ENCODE measurements around the gene N4BP2. TPM values are rescaled to one million over a fixed set of nuclear protein-coding genes. Genes with fewer than 3 reads are reported as not detected.
A peak's percentile ranks its signal among the peaks of the same experiment; 100 is the strongest.
"Not testable (repeated sequence)": the region's sequence is repeated elsewhere in the genome, so short reads cannot be mapped to it uniquely, and the experiment has no call there.

The N4BP2 gene
- total RNA-seq, result 9.8 TPM
- long read RNA-seq, partial matches to known transcripts, result 2 of 6 reads
- long read RNA-seq, other reads (novel, unspliced or antisense), result 4 of 6 reads

DNA sequence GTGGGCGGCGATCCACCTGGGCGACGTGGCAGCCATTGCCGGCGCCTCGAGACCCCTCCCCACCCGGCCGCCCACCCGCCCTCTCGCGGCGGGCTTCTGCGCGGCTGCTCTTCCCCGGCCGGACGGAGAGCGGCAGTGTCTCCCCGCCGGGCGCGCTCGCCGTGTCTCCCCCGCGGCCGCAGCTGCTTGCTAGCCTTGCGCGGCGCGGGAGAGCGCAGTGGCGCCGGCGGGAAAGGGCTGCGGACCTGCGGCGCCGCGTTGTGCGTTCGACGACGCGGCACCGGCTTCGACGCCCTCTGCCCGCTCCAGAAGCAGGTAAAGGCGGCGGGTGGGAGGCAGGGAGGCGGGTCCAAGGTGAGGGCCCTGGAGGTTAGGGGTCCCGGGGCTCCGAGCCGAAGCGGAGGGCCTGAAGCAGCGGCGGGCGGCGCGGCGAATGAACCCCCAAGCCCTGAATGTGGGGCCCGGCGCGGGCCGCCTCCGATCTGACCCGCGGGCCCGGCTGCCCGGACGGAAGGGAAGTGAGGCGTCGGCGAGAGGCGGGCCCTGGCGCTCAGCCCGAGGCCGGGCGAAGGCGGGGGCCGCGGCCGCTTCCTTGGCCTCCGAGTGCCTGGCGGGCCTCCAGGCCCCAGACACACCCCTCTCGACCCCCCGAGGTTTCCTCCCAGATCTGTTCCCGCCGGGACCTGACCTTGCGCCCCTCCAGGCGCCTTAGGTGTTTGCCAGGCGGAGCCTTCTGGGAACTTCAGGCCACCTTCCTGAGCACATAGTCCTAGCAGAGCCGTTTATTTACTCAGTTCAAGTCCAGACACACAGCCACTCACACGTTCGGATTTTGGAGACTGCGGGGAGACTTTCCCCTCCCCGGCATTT lies at the start of gene N4BP2:
Gene N4BP2, plus strand, starts transcription at position 135 of the 870 bp plus-strand sequence. CDS start 40,491 bp downstream, outside the sequence.
- intact Hi-C loops (cut with DNase I), result no loop called here
- H3K4me1 ChIP-seq, result peaks cover 18% of the 10 kb centered on the region
- H3K9me3 ChIP-seq, result no peaks in the 10 kb centered on the region
- no peaks in the 10 kb centered on the region for H3K27me3 ChIP-seq
- no peaks in the 10 kb centered on the region for H3K36me3 ChIP-seq
- DNase-seq (peak; percentile 95), ATAC-seq (peak; percentile 81)
- peak within 1 kb of the TSS; percentile 85 for H3K4me3 ChIP-seq
- H3K27ac ChIP-seq, result peak within 1 kb of the TSS; percentile 100
- TF ChIP-seq, protein P1, sequence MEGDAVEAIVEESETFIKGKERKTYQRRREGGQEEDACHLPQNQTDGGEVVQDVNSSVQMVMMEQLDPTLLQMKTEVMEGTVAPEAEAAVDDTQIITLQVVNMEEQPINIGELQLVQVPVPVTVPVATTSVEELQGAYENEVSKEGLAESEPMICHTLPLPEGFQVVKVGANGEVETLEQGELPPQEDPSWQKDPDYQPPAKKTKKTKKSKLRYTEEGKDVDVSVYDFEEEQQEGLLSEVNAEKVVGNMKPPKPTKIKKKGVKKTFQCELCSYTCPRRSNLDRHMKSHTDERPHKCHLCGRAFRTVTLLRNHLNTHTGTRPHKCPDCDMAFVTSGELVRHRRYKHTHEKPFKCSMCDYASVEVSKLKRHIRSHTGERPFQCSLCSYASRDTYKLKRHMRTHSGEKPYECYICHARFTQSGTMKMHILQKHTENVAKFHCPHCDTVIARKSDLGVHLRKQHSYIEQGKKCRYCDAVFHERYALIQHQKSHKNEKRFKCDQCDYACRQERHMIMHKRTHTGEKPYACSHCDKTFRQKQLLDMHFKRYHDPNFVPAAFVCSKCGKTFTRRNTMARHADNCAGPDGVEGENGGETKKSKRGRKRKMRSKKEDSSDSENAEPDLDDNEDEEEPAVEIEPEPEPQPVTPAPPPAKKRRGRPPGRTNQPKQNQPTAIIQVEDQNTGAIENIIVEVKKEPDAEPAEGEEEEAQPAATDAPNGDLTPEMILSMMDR (IDR thresholded peaks at IDR 0.05), result peak; percentile 63

DNA sequence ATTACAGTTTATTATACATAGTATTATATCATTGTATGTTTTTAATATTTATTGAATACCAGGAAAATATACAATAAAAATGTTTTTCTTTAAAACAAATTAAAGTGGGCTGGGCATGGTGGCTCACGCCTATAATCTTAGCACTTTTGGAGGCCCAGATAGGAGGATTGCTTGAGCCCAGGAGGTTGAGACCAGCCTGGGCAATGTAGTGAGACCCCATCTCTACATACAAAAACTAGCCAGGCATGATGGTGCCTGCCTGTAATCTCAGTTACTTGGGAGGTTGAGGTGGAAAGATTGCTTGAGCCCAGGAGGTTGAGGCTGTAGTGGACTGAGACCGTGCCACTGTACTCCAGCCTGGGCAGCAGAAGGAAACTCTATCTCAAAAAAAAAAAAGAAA lies 40.6 kb upstream of the N4BP2 start:
- Histone ChIP-seq H3K9me3 (no peaks in the 10 kb centered on the region), H3K4me1 (no peaks in the 10 kb centered on the region), H3K4me3 (no peak overlapping the region), H3K27me3 (no peaks in the 10 kb centered on the region), H3K36me3 (no peaks in the 10 kb centered on the region), H3K27ac (no peak overlapping the region)
- TF ChIP-seq, protein P1 (IDR thresholded peaks at IDR 0.05), result no peak
- ATAC-seq (no peak), DNase-seq (no peak)
- intact Hi-C loops (cut with DNase I), result no loop called here

DNA sequence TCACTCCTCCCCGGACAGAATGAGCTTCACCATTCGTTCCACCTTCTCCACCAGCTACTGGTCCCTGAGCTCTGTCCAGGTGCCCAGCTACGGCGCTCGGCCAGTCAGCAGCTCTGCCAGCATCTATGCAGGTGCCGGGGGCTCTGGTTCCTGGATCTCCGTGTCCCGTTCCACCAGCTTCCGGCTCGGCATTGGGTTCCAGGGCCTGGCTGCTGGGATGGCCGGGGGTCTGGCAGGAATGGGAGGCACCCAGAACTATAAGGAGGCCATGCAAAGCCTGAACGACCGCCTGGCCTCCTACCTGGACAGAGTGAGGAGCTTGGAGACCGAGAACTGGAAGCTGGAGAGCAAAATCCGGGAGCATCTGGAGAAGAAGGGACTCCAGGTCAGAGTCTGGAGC lies 36.4 kb upstream of the N4BP2 start:
- no peak for ATAC-seq
- intact Hi-C loops (cut with DNase I), result no loop called here
- no peaks in the 10 kb centered on the region for H3K36me3 ChIP-seq

DNA sequence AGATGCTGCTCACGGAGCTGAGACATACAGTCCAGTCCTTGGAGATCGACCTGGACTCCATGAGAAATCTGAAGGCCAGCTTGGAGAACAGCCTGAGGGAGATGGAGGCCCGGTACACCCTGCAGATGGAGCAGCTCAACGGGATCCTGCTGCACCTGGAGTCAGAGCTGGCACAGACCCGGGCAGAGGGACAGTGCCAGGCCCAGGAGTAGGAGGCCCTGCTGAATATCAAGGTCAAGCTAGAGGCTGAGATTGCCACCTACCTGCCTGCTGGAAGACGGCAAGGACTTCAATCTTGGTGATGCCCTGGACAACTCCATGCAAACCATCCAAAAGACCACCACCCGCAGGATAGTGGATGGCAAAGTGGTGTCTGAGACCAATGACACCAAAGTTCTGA lies 35.5 kb upstream of the N4BP2 start:
- H3K27ac ChIP-seq; H3K4me3 ChIP-seq; DNase-seq; intact Hi-C loops (cut with DNase I); ATAC-seq; H3K9me3 ChIP-seq; H3K4me1 ChIP-seq; H3K27me3 ChIP-seq; H3K36me3 ChIP-seq: not testable (repeated sequence)

More for the DNA sequence above, 36.4 kb upstream of the N4BP2 start:
- Histone ChIP-seq H3K4me3 (no peak overlapping the region), H3K27me3 (no peaks in the 10 kb centered on the region), H3K9me3 (no peaks in the 10 kb centered on the region), H3K27ac (no peak overlapping the region), H3K4me1 (no peaks in the 10 kb centered on the region)
- DNase-seq, result no peak
- TF ChIP-seq, protein P1 (IDR thresholded peaks at IDR 0.05), result no peak

DNA sequence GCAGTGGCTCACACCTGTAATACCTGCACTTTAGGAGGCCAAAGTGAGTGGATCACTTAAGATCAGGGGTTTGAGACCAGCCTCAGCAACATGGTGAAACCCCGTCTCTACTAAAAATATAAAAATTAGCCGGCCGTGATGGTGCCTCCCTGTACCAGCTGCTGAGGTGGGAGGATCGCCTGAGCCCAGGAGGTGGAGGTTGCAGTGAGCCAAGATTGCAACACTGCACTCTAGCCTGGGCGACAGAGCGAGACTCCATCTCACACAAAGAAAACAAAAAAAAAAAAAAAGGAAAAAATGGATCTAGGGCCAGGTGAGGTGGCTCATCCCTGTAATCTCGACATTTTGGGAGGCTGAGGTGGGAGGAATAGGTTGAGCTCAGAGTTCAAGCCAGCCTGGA lies 32.6 kb upstream of the N4BP2 start:
- H3K27ac ChIP-seq; DNase-seq; H3K4me1 ChIP-seq; ATAC-seq; H3K4me3 ChIP-seq; H3K27me3 ChIP-seq; intact Hi-C loops (cut with DNase I); H3K36me3 ChIP-seq; H3K9me3 ChIP-seq: not testable (repeated sequence)

DNA sequence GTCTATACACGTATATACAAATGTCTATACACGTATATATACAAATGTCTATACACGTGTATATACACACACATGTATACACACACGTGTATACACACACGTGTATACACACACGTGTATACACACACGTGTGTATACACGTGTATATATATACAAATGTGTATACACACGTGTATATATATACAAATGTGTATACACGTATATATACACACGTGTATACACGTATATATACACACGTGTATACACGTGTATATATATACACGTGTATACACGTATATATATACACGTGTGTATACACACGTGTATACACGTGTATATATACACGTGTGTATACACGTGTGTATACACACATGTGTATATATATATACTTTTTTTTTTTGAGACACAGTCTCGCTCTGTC lies 23.9 kb upstream of the N4BP2 start:
- no peak overlapping the region for H3K4me3 ChIP-seq
- no peak overlapping the region for H3K27ac ChIP-seq
- H3K9me3 ChIP-seq, result no peaks in the 10 kb centered on the region
- ATAC-seq, result no peak
- TF ChIP-seq, protein P1 (IDR thresholded peaks at IDR 0.05), result no peak
- H3K4me1 ChIP-seq, result no peaks in the 10 kb centered on the region
- H3K36me3 ChIP-seq, result no peaks in the 10 kb centered on the region
- no peaks in the 10 kb centered on the region for H3K27me3 ChIP-seq
- no peak for DNase-seq
- intact Hi-C loops (cut with DNase I), result no loop called here
